OCI-LY7 (cell line): ENCODE measurements around the gene COLEC12. TPM values are rescaled to one million over a fixed set of nuclear protein-coding genes. Genes with fewer than 3 reads are reported as not detected.

Experiments used
- BruUV-seq: library from RNA; stranded (reverse); fragments of 400-500 nt; replicated peaks from 2 replicates; lab custom pipeline; 2021; lab: Mats Ljungman, UMichigan
- CTCF ChIA-PET: fragments of 300-600 bp; sonication (Branson Sonifier 250); formaldehyde crosslinking; loops from one replicate; lab custom pipeline; 2022; ENCODE audit warnings: antibody characterized with exemption; ENCODE audit not compliant: unreplicated experiment; lab: Charles Lee
- POLR2A ChIA-PET: fragments of 300-600 bp; sonication (Branson Sonifier 250); formaldehyde crosslinking; loops from one replicate; lab custom pipeline; 2022; ENCODE audit warnings: antibody characterized with exemption; lab: Charles Lee
- DNase-seq: peaks from one replicate; pipeline ENCODE4 v3.0.0-alpha.2; 2015; ENCODE audit warnings: low spot score
- H2AFZ ChIP-seq: fragments of 200-600 bp; sonication (generic), shearing (Covaris generic); 2 replicates; pipeline ENCODE4 v1.6.1; 2014; ENCODE audit warnings: mild to moderate bottlenecking, antibody characterized with exemption, low read length, moderate library complexity
- H3K27ac ChIP-seq: fragments of 200-600 bp; sonication (generic); 2 replicates; pipeline ENCODE4 v1.5.1; 2014; ENCODE audit warnings: mixed run types, low read depth, mild to moderate bottlenecking, moderate library complexity, low read length, inconsistent platforms; ENCODE audit not compliant: poor library complexity, severe bottlenecking
- H3K36me3 ChIP-seq: fragments of 200-600 bp; sonication (generic); 2 replicates; pipeline ENCODE4 v1.6.1; 2014; ENCODE audit warnings: mild to moderate bottlenecking, antibody characterized with exemption, low read length, moderate library complexity, mixed read lengths; ENCODE audit not compliant: insufficient read depth
- H3K4me1 ChIP-seq: fragments of 200-600 bp; sonication (generic); 2 replicates; pipeline ENCODE4 v1.5.1; 2014; ENCODE audit warnings: mild to moderate bottlenecking, low read length; ENCODE audit not compliant: insufficient read depth, poor library complexity, severe bottlenecking
- H3K4me2 ChIP-seq: fragments of 200-600 bp; sonication (generic); 2 replicates; pipeline ENCODE4 v1.6.1; 2014; ENCODE audit warnings: mild to moderate bottlenecking, low read length
- H3K4me3 ChIP-seq: fragments of 200-600 bp; sonication (generic); 2 replicates; pipeline ENCODE4 v1.5.1; 2014; ENCODE audit warnings: mild to moderate bottlenecking, low read depth, low read length; ENCODE audit not compliant: poor library complexity, severe bottlenecking
- H3K79me2 ChIP-seq: fragments of 200-600 bp; sonication (generic); 2 replicates; pipeline ENCODE4 v1.6.1; 2016; ENCODE audit warnings: low read depth, mild to moderate bottlenecking, low read length, moderate library complexity, mixed read lengths; ENCODE audit not compliant: insufficient read depth
- H3K9me2 ChIP-seq: fragments of 200-600 bp; sonication (generic); 2 replicates; pipeline ENCODE4 v1.6.1; 2016; ENCODE audit warnings: mild to moderate bottlenecking, low read length, mixed read lengths; ENCODE audit not compliant: insufficient read depth
- H3K9me3 ChIP-seq: fragments of 200-600 bp; sonication (generic); 2 replicates; pipeline ENCODE4 v1.6.1; 2014; ENCODE audit warnings: mild to moderate bottlenecking, mixed run types, low read length, mixed read lengths
- H4K20me1 ChIP-seq: fragments of 200-600 bp; sonication (generic); 2 replicates; pipeline ENCODE4 v1.6.1; 2014; ENCODE audit warnings: mild to moderate bottlenecking, antibody characterized with exemption, low read length, moderate library complexity, mixed read lengths; ENCODE audit not compliant: insufficient read depth
- EZH2phosphoT487 ChIP-seq: fragments of 200-600 bp; sonication (generic); IDR thresholded peaks from 2 replicates; pipeline ENCODE4 v1.6.1; 2018; ENCODE audit warnings: low read depth, borderline replicate concordance, mild to moderate bottlenecking, mixed run types, antibody characterized with exemption, low read length, moderate library complexity, mixed read lengths
- intact Hi-C: fragments of 100-400 bp; cut with micrococcal nuclease; formaldehyde crosslinking; loops from one replicate; pipeline ENCODE4 v1.10.0; 2022; ENCODE audit not compliant: unreplicated experiment
- total RNA-seq, 2 experiments: library from RNA; depleted of rRNA in 1 of 2; stranded (reverse); fragments of >200 nt in 1 of 2; shearing (Covaris generic) in 1 of 2; gene quantifications; 2 replicates each; pipeline ENCODE4 v1.2.3, GENCODE V29; 2014 to 2022
- TF ChIP-seq, protein P1 (sequence below): fragments of 200-600 bp; sonication (generic); conservative IDR thresholded peaks from 2 replicates; pipeline ENCODE4 v1.5.1; 2014; ENCODE audit warnings: mild to moderate bottlenecking, antibody characterized with exemption, low read length, moderate library complexity, mixed read lengths

COLEC12 gene
- total RNA-seq, 2 experiments from 2014 or later, result not detected

DNA sequence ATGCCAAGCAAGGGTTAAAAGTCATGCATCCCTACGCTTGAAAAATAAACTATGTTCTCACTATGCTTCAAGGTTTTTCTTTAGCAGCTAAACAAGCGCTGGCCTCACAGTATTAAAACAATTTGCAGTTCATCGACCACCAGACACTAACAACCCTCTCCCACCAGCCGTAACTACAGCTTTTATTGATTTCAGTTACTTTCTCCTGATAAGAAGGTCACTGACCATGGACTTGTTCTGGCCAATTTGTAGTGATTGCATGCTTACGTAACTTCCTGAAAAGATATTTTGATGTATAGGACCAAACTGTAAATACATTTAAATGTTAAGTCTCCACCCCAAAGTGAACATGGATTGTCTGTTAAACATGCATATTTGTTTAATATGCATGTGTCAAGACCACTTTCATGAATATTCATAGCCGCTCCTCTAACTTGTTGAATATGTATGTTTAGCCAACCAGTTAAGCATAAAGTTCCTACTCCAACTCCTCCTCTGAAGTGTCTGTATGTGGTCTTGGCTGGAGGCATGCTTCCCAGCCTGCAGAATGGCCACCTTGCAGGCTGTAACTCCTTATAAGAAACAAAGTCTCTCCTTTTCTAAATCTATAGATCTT, 230.9 kb downstream of the COLEC12 start:
- ChIA-PET CTCF (no interaction called here), POLR2A (interaction anchor here (0.9 to 2.7 kb wide), 4 partner anchors 9 to 401 kb away, joined by 4 to 10 read pairs (median 4); partner anchors contain the start of gene USP14)
- Histone ChIP-seq H2AFZ (no peak overlapping the region), H3K9me3 (no peaks in the 10 kb centered on the region), H3K4me1 (peaks cover 24% of the 10 kb centered on the region), H3K4me2 (peak overlapping the region; percentile 68), H3K4me3 (peak overlapping the region; percentile 98), H3K9me2 (no peaks in the 10 kb centered on the region), H3K79me2 (peaks cover 43% of the 10 kb centered on the region), H3K36me3 (peaks cover 16% of the 10 kb centered on the region), H4K20me1 (peaks cover 5% of the 10 kb centered on the region; the same call in 1 of the 2 replicates), H3K27ac (no peak overlapping the region)
- intact Hi-C loops, result loop anchor here (5.0 to 10.0 kb wide), 2 partner anchors 45 to 82 kb away; no protein-coding TSS in a partner anchor
- peak; percentile 8 for DNase-seq
- no TSS peak for BruUV-seq
- TF ChIP-seq EZH2phosphoT487, result no peak
- TF ChIP-seq, protein P1, sequence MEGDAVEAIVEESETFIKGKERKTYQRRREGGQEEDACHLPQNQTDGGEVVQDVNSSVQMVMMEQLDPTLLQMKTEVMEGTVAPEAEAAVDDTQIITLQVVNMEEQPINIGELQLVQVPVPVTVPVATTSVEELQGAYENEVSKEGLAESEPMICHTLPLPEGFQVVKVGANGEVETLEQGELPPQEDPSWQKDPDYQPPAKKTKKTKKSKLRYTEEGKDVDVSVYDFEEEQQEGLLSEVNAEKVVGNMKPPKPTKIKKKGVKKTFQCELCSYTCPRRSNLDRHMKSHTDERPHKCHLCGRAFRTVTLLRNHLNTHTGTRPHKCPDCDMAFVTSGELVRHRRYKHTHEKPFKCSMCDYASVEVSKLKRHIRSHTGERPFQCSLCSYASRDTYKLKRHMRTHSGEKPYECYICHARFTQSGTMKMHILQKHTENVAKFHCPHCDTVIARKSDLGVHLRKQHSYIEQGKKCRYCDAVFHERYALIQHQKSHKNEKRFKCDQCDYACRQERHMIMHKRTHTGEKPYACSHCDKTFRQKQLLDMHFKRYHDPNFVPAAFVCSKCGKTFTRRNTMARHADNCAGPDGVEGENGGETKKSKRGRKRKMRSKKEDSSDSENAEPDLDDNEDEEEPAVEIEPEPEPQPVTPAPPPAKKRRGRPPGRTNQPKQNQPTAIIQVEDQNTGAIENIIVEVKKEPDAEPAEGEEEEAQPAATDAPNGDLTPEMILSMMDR, result no peak

DNA sequence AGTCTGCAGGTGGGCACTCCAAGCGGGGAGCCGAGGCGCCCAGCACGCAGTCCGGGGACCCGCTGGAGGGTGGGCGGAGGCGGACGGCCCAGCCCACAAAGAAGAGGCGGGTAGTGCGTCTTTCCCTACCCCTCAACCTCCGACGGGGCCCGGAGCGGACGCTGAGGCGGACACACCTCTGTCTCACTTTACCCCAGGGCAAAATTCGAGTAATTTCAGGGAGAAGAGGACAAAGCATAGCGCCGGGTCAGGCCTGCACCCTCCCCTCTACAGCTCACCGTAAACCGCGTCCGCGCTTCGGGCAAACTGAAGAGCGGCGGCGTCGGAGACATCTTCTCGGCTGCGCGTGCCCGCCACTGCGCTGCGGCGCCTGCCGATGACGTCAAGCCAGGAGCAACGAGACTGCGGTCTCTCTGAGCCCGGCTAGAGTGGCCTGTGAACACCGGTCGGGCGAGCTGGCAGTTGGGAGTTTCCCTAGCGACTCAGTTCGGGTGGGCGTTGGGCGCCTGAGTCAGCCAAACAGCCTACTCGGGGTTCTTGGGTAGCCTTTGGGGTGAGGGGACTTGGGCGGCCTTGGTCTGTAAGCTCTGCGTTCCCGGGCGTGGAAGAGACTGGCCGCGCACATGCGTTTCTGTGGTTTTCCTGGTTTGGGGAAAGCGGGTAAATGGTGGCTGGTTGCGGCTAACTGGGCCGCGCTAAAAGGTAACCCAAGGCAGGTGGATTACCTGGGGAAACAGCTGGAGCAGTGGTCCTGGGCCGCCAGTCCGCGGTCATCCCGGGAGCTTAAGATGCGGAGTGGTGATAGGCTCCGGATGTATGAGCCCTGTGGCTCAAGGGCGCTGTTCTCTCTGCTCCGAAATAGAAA, 232.6 kb downstream of the COLEC12 start, which contains the start of gene THOC1:
Gene THOC1, minus strand, starts transcription at position 360 of the 865 bp plus-strand sequence. Its CDS starts 28 bp downstream, at position 332.
- H3K36me3 ChIP-seq, result peaks cover 31% of the 10 kb centered on the region
- intact Hi-C loops, result loop anchor here (1.0 to 5.0 kb wide), 3 partner anchors 81 to 389 kb away; partner anchors contain the start of gene TYMS
- no peaks in the 10 kb centered on the region for H3K9me2 ChIP-seq
- H3K4me2 ChIP-seq, result peak within 1 kb of the TSS; percentile 93
- H3K4me3 ChIP-seq, result peak within 1 kb of the TSS; percentile 98
- TSS peak; percentile 87 for BruUV-seq
- CTCF ChIA-PET, result interaction anchor here (1.7 kb wide), 1 partner anchor 9 kb away, joined by 4 read pairs; no protein-coding TSS in a partner anchor
- H4K20me1 ChIP-seq, result peaks cover 5% of the 10 kb centered on the region; the same call in 1 of the 2 replicates
- H2AFZ ChIP-seq, result peak within 1 kb of the TSS; percentile 84; the same call in 1 of the 2 replicates
- peak; percentile 94 for DNase-seq
- H3K27ac ChIP-seq, result peak within 1 kb of the TSS; percentile 74
- peaks cover 46% of the 10 kb centered on the region for H3K79me2 ChIP-seq
- no peaks in the 10 kb centered on the region for H3K9me3 ChIP-seq
- TF ChIP-seq, protein P1, result no peak
- TF ChIP-seq EZH2phosphoT487, result no peak
- peaks cover 24% of the 10 kb centered on the region for H3K4me1 ChIP-seq
- POLR2A ChIA-PET, result interaction anchor here (0.6 to 1.5 kb wide), 9 partner anchors 9 to 130 kb away, joined by 3 to 8 read pairs (median 4); partner anchors contain the start of gene USP14
